HCT116 (cell line): ENCODE data around the gene SLF1. TPM values are rescaled to one million over a fixed set of nuclear protein-coding genes. Genes with fewer than 3 reads are reported as not detected.

Source experiments
- ATAC-seq: fragments of 200-7000 bp; cut with Tn5 transposase; 2 replicates; pipeline ENCODE4 v1.9.1; 2020; ENCODE audit warnings: mild to moderate bottlenecking, moderate library complexity
- BruUV-seq: library from RNA; stranded (reverse); fragments of 400-500 nt; replicated peaks from 2 replicates; lab custom pipeline; 2021; lab: Mats Ljungman, UMichigan
- CTCF ChIA-PET: fragments of 300-600 bp; sonication (Branson Sonifier 250); formaldehyde crosslinking; loops from one replicate; lab custom pipeline; 2021; ENCODE audit warnings: antibody characterized with exemption; lab: Charles Lee
- POLR2A ChIA-PET: fragments of 300-600, 350-600 bp; sonication (Branson Sonifier 250); formaldehyde crosslinking; loops from one replicate; lab custom pipeline; 2021; ENCODE audit warnings: antibody characterized with exemption; lab: Charles Lee
- RAD21 ChIA-PET, 2 experiments: fragments of 300-600 bp; sonication (Branson Sonifier 250); formaldehyde crosslinking; loops; one replicate each; lab custom pipeline; 2023; ENCODE audit warnings: low total read pairs in 2 of 2; ENCODE audit not compliant: uncharacterized antibody in 2 of 2, unreplicated experiment in 2 of 2, low non-redundant PET in 1 of 2; lab: Charles Lee
- DNase-seq: peaks from one replicate; pipeline ENCODE4 v3.0.0-alpha.2; 2010; ENCODE audit warnings: low read depth, low spot score
- H2AFZ ChIP-seq: fragments of 200-600 bp; shearing (Covaris generic), sonication (generic); 2 replicates; pipeline ENCODE4 v1.6.1; 2017; ENCODE audit warnings: low read depth, mixed run types, mixed read lengths, antibody characterized with exemption, low read length; ENCODE audit not compliant: poor library complexity, severe bottlenecking
- H3K27ac ChIP-seq: 2 replicates; pipeline ENCODE4 v1.5.1; 2012; ENCODE audit warnings: low read depth, low read length
- H3K27me3 ChIP-seq: fragments of 200-600 bp; sonication (generic); 2 replicates; pipeline ENCODE4 v1.6.1; 2016; ENCODE audit warnings: mixed run types, low read length, mixed read lengths; ENCODE audit not compliant: insufficient read depth
- H3K36me3 ChIP-seq, 2 experiments: fragments of 200-500 bp in 1 of 2; fragments of 200-600 bp in 1 of 2; sonication (Bioruptor generic) in 1 of 2; sonication (generic) in 1 of 2; 2 replicates each; pipeline versions ENCODE4 v1.5.1 to v1.6.1; 2014 to 2016; ENCODE audit warnings: low read length in 2 of 2, inconsistent platforms in 1 of 2, mixed read lengths in 1 of 2, mixed run types in 1 of 2; ENCODE audit not compliant: insufficient read depth in 2 of 2, control insufficient read depth in 1 of 2
- H3K4me1 ChIP-seq, 2 experiments: fragments of 200-600 bp in 1 of 2; sonication (generic) in 1 of 2; 2 replicates each; pipeline versions ENCODE4 v1.5.1 to v1.6.1; 2012 to 2017; ENCODE audit warnings: low read length in 2 of 2, inconsistent platforms in 1 of 2, mild to moderate bottlenecking in 1 of 2, mixed read lengths in 1 of 2, mixed run types in 1 of 2, moderate library complexity in 1 of 2; ENCODE audit not compliant: insufficient read depth in 2 of 2, control insufficient read depth in 1 of 2
- H3K4me2 ChIP-seq: fragments of 200-600 bp; sonication (generic); 2 replicates; pipeline ENCODE4 v1.6.1; 2017; ENCODE audit warnings: mixed run types, low read length, mixed read lengths
- H3K4me3 ChIP-seq, 2 experiments: fragments of 200-600 bp in 1 of 2; sonication (generic) in 1 of 2; replicated peaks in 1 of 2; 2 replicates each; pipeline ENCODE4 v1.5.1; 2011 to 2016; ENCODE audit warnings: low read length in 2 of 2, control low read depth in 1 of 2, low read depth in 1 of 2, mild to moderate bottlenecking in 1 of 2, mixed read lengths in 1 of 2, mixed run types in 1 of 2
- H3K79me2 ChIP-seq: fragments of 200-600 bp; sonication (generic); 2 replicates; pipeline ENCODE4 v1.6.1; 2017; ENCODE audit warnings: mild to moderate bottlenecking, mixed run types, low read length, moderate library complexity, mixed read lengths; ENCODE audit not compliant: insufficient read depth
- H3K9ac ChIP-seq: fragments of 200-600 bp; sonication (generic); 2 replicates; pipeline ENCODE4 v1.6.1; 2016; ENCODE audit warnings: low read length, mixed read lengths
- H3K9me2 ChIP-seq: fragments of 200-600 bp; sonication (generic), shearing (Covaris generic); 2 replicates; pipeline ENCODE4 v1.6.1; 2017; ENCODE audit warnings: mixed run types, mild to moderate bottlenecking, moderate library complexity; ENCODE audit not compliant: insufficient read depth
- H3K9me3 ChIP-seq, 2 experiments: fragments of 200-500 bp in 1 of 2; fragments of 200-600 bp in 1 of 2; sonication (Bioruptor generic) in 1 of 2; sonication (generic) in 1 of 2; 2 replicates each; pipeline ENCODE4 v1.6.1; 2014 to 2017; ENCODE audit warnings: low read length in 2 of 2, mixed read lengths in 2 of 2, inconsistent platforms in 1 of 2, low read depth in 1 of 2, mild to moderate bottlenecking in 1 of 2, mixed run types in 1 of 2, moderate library complexity in 1 of 2; ENCODE audit not compliant: control insufficient read depth in 1 of 2, insufficient read depth in 1 of 2
- H4K20me1 ChIP-seq: fragments of 200-600 bp; sonication (generic), shearing (Covaris generic); 2 replicates; pipeline ENCODE4 v1.6.1; 2017; ENCODE audit warnings: mixed run types, mild to moderate bottlenecking, moderate library complexity; ENCODE audit not compliant: insufficient read depth
- CBX3 ChIP-seq: IDR thresholded peaks from 2 replicates; pipeline ENCODE4 v1.6.1; 2012; ENCODE audit warnings: low read depth
- CEBPB ChIP-seq: IDR thresholded peaks from 2 replicates; pipeline ENCODE4 v1.6.1; 2012; ENCODE audit warnings: low read depth
- CTCF ChIP-seq, 3 experiments: fragments of 200-600 bp in 1 of 3; sonication (generic) in 1 of 3; IDR thresholded peaks in 2 of 3; conservative IDR thresholded peaks in 1 of 3; 2 replicates each; pipeline ENCODE4 v1.5.1; 2012 to 2017; ENCODE audit warnings: low read depth in 2 of 3, low read length in 2 of 3, antibody characterized with exemption in 1 of 3, borderline replicate concordance in 1 of 3, control low read depth in 1 of 3, mild to moderate bottlenecking in 1 of 3, mixed read lengths in 1 of 3, mixed run types in 1 of 3, moderate library complexity in 1 of 3; ENCODE audit not compliant: insufficient read depth in 1 of 3
- FOSL1 ChIP-seq: IDR thresholded peaks from 2 replicates; pipeline ENCODE4 v1.6.1; 2012; ENCODE audit warnings: low read depth
- JUND ChIP-seq: IDR thresholded peaks from 2 replicates; pipeline ENCODE4 v1.6.1; 2012
- POLR2AphosphoS5 ChIP-seq: IDR thresholded peaks from 2 replicates; pipeline ENCODE4 v1.6.1; 2011; ENCODE audit warnings: mild to moderate bottlenecking, low read depth, low read length, moderate library complexity
- YY1 ChIP-seq: IDR thresholded peaks from 2 replicates; pipeline ENCODE4 v1.6.1; 2011; ENCODE audit warnings: low read length, low read depth, moderate library complexity, mild to moderate bottlenecking; ENCODE audit not compliant: insufficient replicate concordance; ENCODE audit errors: extremely low read depth
- ZNF274 ChIP-seq: fragments of 200-500 bp; sonication (Bioruptor generic); IDR thresholded peaks from 2 replicates; pipeline ENCODE4 v1.6.1; 2014; ENCODE audit warnings: mild to moderate bottlenecking, low read depth, low read length, inconsistent platforms
- intact Hi-C: fragments of 100-400 bp; cut with micrococcal nuclease; formaldehyde crosslinking; loops from 2 replicates; pipeline ENCODE4 v1.10.0; 2022
- total RNA-seq: library from RNA; stranded (reverse); gene quantifications from one replicate; pipeline ENCODE4 v1.2.1, GENCODE V29; 2021; ENCODE audit not compliant: unreplicated experiment
- TF ChIP-seq, protein P1 (sequence below): IDR thresholded peaks from 2 replicates; pipeline ENCODE4 v1.6.1; 2012; ENCODE audit warnings: low read depth

The SLF1 gene
- total RNA-seq, 1 experiment from 2014 or later: 10.4 TPM

- peaks cover 3 to 8% of the 10 kb centered on the region in 2 experiments; a peak in 2 of 4 replicates for H3K9me3 ChIP-seq
- ChIA-PET RAD21 (no interaction called here), POLR2A (no interaction called here), CTCF (no interaction called here)
- BruUV-seq: no TSS peak
- no peaks in the 10 kb centered on the region for H4K20me1 ChIP-seq
- H3K9me2 ChIP-seq: no peaks in the 10 kb centered on the region
- H3K9ac ChIP-seq: no peak overlapping the region
- peaks cover 32% of the 10 kb centered on the region for H3K79me2 ChIP-seq
- H3K27ac ChIP-seq: no peak overlapping the region
- no peak overlapping the region for H3K4me3 ChIP-seq
- ATAC-seq (no peak), DNase-seq (no peak)
- H2AFZ ChIP-seq: no peak overlapping the region
- intact Hi-C loops: no loop called here
- no peak overlapping the region for H3K4me2 ChIP-seq
- no peak for TF ChIP-seq POLR2AphosphoS5
- no peak for TF ChIP-seq ZNF274
- no peak for TF ChIP-seq CEBPB
- TF ChIP-seq CBX3: no peak
- TF ChIP-seq FOSL1: no peak
- TF ChIP-seq JUND: no peak
- TF ChIP-seq, protein P1, sequence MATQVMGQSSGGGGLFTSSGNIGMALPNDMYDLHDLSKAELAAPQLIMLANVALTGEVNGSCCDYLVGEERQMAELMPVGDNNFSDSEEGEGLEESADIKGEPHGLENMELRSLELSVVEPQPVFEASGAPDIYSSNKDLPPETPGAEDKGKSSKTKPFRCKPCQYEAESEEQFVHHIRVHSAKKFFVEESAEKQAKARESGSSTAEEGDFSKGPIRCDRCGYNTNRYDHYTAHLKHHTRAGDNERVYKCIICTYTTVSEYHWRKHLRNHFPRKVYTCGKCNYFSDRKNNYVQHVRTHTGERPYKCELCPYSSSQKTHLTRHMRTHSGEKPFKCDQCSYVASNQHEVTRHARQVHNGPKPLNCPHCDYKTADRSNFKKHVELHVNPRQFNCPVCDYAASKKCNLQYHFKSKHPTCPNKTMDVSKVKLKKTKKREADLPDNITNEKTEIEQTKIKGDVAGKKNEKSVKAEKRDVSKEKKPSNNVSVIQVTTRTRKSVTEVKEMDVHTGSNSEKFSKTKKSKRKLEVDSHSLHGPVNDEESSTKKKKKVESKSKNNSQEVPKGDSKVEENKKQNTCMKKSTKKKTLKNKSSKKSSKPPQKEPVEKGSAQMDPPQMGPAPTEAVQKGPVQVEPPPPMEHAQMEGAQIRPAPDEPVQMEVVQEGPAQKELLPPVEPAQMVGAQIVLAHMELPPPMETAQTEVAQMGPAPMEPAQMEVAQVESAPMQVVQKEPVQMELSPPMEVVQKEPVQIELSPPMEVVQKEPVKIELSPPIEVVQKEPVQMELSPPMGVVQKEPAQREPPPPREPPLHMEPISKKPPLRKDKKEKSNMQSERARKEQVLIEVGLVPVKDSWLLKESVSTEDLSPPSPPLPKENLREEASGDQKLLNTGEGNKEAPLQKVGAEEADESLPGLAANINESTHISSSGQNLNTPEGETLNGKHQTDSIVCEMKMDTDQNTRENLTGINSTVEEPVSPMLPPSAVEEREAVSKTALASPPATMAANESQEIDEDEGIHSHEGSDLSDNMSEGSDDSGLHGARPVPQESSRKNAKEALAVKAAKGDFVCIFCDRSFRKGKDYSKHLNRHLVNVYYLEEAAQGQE: no peak
- no peak for TF ChIP-seq YY1
- no peak for TF ChIP-seq CTCF (IDR thresholded peaks at IDR 0.05 in 2 of 3, conservative IDR thresholded peaks at IDR 0.05 in 1 of 3; ENCODE audit: borderline replicate concordance in 1 of 3, insufficient read depth in 1 of 3, low read depth in 2 of 3, low read length in 2 of 3)
- H3K36me3 ChIP-seq: peaks cover 3 to 19% of the 10 kb centered on the region in 2 experiments; a peak in 2 of 4 replicates
- H3K27me3 ChIP-seq: no peaks in the 10 kb centered on the region
- H3K4me1 ChIP-seq: no peaks in the 10 kb centered on the region
Measured at GRCh38 chr5:94660506-94660905, 42.0 kb downstream of the SLF1 start.
